OCI-M2 (cell line): ENCODE data around the gene DLL4.
A peak's percentile ranks its signal among the peaks of the same experiment; 100 is the strongest.
"Not testable (repeated sequence)": the region's sequence is repeated elsewhere in the genome, so short reads cannot be mapped to it uniquely, and the experiment has no call there.

Source experiments
- DNase-seq: peaks from one replicate; lab custom pipeline; 2025; ENCODE audit not compliant: unreplicated experiment; lab: John Stamatoyannopoulos, UW

The DLL4 gene

DNA sequence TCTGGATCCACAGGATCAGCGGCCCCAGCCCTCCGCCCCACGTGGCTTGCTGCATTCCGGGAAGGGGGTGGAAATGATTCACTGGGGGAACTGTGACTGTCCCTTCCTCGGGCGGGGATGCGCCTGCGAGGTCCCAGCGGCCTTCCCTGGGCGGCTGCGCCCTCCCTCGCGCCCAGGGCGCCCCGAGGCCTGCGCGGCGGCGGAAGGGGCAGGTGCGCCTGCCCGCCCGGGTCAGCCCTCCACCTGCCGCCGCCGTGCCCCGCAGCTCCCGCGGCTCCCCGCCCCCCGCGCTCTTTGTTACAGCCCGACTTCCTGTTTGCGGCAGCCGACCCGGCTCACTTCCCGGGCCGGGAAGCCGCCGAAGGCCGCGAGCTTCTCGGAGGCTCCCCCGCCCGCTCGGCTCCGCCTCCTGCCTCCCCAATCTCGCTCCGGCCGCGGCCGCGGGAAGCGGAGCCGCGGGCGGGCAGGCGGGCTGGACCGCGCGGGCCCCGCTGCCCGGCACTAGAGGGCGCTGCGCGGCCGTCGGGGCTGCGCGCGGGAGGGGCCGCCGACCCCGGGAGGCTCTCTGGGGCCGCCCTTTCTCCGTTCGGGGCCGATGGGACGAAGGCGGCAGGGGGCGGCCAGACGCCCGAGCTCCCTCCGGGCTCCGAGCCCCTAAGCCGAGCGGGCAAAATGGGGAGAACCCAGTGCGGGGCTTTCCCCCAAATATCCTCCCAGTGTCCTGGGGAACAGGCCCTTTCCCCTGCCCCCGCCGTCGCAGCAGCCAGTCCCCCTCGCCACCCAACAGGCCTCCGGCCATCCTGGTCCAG, 12.6 kb downstream of the DLL4 start:
- no peak for DNase-seq

DNA sequence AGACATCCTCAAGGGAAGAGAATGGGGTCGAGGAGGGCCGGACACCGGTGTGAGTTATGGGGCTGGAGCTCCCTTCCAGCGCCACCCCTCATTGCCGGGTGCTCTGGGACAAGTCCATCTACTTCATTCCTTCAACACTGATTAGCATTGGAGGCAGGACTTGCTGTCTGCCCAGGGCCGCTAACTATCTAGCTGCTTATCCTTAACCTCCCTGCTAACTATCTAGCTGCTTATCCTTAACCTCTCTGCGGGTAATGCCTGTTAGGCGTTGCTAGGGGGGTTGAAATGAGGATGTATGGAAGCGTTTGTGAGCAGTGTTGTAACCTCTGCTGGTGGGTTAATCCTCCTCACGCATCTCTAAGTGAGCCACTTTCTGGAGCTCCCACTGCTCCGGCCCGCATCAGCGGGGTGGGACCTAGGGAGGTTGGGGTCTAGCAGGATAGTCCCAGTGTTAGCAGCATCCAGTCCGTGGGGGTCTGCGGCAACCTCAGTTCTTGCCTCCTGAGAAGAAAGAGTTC, 13.3 kb downstream of the DLL4 start:
- no peak for DNase-seq

- DNase-seq = no peak
These were observed 13.7 kb downstream of the DLL4 start for GRCh38 chr15:40942878-40943277.

- no peak for DNase-seq
These were observed 14.7 kb downstream of the DLL4 start for GRCh38 chr15:40943764-40944365.

DNA sequence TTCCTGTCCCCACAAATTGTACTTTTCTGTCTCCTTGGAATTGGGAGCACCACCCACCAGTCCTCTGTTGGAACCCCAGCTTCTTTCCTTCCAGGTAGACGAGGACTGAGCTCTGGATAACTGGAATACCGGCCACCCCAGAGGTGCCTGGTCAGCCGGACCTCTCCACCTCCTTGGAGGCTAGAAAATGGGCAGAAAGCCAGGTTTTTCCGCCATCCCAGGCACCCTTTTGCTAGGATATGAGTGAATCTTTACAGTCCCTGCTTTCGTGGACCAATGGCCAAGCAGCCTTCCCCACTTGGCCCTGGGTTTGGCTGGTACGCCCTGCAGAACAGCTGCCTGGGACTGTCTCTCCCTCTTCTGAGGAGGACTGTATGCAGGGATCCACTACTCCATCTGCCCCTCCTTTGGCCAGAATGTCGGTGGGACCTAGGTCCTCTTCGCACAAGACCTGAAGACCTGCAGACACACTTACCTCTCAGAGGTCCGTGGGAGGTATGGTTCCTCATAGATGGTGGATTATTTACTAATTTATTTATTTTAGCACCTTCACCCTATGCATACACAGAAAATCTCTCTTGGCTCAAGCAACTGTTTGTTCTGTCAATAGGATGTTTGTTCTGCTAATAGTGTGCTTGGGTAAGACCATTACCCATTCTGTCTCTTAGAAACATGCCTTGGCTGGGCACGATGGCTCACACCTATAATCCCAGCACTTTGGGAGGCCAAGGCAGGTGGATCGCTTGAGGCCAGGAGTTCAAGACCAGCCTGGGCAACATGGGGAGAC, 15.6 kb downstream of the DLL4 start:
- no peak for DNase-seq

- no peak for DNase-seq
These were observed 19.8 kb downstream of the DLL4 start for GRCh38 chr15:40948706-40949473.

- no peak for DNase-seq
These were observed 20.6 kb downstream of the DLL4 start for GRCh38 chr15:40949756-40950207.

- DNase-seq = no peak
These were observed 22.6 kb downstream of the DLL4 start for GRCh38 chr15:40951764-40952163.

DNA sequence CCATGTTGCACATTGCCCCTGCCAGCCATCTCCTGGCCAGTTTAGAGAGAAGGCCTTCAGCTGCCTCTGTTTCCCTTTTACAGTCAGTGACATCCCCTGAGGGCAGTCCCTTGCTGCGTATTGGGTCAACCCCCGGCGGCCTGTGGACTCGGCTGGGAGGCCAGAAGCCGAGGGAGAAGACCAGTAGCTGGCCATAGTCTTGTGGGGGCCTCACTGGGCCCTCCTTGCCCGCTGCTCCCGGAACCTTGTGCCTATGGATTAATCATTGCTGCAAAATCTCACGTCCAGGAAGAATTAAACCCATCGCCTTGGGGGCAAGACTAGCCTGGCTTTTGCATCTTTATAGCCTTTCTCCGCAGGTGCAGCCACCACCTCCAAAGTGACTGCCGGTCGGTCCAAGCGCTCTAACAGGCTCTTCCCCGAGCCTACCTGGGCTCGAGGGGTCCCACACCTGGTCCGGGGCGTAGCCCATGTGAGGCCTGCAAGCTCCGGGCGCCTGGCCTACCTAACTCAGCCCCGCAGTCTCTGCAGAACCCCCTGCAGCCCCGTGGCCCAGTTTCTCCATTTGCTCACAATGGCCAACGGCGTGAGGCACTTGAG, 23.3 kb downstream of the DLL4 start:
- no peak for DNase-seq

DNA sequence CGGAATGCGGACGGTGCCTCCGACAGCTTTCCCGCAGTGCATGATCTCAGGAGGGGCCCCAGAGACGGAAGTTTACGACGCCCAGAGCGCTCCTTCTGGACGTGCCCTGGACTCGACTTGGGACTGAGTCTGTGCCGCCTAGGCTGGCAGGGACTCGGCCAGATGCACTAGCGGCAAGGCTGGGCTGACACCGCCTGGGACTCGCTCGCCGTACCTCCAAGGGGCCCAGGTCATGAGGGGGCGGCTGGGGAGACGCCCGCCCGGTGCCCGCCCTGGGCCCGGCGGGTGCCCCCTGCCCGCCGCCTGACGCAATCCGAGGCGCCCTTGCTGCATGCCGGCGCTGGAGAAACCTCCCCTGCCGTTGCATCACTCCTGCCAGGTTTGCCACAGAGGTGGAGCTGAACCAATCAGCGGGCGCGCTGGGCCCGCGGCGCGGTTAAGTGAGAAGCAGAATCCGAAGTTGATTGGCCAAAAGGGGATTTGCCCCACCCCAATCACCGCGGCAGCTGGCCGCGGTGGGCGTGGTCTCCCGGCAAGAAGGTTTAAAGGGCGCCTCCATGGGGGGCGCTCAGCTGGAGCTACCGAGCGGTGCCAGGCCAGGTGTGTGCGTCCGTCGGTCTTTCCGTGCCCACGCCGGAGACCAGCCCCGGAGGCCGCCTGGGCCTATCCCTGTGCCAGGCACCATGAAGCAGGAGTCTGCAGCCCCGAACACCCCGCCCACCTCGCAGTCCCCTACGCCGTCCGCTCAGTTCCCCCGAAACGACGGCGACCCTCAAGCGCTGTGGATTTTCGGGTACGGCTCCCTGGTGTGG, 24.0 kb downstream of the DLL4 start, which contains the start of gene CHAC1:
TSS of gene CHAC1 (plus strand) at position 571 of the 812 bp plus-strand sequence. CDS start at position 684, 113 bp downstream.
- DNase-seq = peak; percentile 31

GRCh38 chr15:40953713-40954074, 24.6 kb downstream of the DLL4 start:
- DNase-seq = no peak

DNA sequence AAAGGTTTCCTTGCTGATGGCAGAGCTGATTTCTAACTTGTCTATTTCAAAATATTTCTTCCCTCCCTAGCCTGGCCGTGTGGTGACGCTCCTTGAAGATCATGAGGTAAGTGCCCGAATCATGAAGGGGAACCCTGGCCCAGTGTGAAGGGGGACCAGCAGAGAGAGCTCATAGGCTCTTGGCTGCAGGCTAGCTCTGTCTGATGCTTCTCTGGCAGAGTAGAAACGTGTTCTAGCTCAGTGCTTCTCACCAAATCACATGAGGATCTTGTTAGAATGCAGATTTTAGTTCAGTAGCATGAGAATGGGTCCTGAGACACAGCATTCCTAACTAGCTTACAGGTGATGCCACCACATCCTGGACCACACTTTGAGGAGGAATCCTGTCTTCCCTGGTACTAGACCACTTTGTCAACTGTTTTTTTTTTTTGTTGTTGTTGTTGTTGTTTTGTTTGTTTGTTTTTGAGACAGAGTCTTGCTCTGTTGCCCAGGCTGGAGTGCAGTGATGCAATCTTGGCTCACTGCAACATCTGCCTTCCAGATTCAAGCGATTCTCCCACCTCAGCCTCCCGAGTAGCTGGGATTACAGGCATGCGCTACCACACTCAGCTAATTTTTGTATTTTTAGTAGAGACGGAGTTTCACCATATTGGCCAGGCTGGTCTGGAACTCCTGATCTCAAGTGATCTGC, 25.2 kb downstream of the DLL4 start:
- DNase-seq = not testable (repeated sequence)

- no peak for DNase-seq
These were observed 26.2 kb downstream of the DLL4 start for GRCh38 chr15:40955141-40955903.

DNA sequence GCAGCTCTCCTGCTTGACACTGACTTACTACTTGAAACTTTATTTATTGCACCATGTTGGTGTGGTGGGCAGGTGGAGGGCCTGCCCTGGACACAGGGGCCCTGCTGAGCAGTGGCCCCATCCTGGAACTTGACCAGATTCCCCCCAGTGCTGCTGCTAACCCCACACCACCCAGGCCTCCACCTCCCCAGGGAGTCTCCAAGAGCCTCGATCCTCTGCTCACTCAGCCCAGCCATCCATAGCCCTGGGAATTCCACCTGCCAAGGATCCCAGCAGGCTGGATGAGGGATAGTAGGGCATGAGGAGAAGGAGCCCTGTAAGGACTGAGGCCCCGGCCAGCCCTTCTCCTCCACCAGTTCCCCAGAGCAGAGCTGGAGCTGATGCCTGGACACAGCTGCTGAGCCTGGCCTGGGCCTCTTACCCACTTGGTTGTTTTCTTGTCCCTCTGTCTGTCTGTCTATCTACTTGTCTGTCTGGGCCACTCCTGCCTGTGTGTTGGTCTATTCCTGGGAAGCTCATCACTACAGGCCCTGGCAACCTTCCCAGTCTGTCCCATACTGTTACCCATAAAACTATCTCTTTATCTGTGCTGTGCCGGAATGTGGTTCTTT, 26.9 kb downstream of the DLL4 start:
- DNase-seq = no peak

DNA sequence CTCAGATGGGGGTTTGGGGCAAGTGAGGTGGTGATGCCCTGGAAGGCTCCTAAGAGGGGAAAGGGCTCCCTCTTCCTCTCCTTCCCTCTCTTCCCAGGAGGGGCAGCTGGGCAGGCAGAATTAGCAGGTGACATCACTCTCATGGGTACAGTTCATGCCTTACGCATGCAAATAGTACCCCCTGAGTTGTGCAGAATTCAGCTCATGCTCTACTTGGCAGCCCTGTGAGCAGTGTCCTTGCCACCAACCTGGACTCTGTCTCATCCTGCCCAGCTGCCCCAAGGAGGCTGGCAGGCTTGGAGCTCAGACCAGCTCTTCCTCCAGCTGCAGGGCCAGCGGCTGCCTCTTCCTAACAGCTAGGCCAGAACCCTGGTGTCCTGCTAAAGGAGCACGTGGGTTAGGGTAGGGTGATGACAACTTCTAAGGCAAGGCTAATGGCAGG, 27.4 kb downstream of the DLL4 start:
- DNase-seq = no peak

DNA sequence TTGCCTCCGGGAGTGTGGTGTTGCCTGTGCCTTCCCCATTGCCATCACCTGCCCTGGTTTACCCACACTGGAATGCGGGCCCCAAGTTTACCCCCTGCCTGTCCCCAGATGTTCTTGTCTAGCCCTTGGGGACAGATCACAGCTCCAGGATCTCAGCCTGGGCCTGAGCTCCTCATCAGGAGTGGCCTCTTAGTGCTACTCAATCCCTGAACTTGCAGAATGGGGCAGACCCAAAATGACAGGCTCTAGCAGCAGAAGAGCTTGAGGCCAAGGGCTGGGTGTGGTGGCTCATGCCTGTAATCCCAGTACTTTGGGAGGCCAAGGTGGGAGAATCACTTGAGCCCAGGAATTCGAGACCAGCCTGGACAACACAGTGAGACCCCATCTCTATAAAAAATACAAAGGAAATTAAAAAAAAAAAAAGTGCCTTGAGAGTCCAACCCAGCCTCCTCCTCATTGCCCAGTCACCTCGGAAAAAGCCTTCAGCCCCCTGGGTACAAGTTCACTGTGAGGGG, 28.0 kb downstream of the DLL4 start:
- DNase-seq = no peak

DNA sequence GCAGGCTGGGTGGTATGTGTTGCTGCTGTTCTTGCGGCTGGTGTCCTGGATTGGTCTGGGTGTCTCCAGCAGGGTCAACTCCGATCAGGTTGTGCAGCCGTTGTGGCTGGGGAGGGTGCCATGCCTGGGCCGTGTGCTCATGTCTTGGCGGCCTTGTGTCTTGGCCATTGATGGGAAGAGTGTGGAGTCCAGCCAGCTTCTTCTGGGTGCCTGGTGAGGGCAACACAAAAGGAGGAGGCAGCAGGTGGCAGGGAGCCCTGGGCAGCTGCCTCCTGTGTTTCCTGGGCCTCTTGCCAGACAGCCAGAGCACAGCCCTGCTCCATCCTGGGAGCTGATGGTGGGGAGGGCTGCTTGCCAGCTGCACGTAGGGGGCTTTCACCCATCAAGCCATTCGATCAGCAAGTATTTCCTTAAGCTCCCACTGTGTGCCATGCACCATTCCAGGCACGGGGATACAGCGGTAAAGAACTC, 28.5 kb downstream of the DLL4 start:
- no peak for DNase-seq
